Prostate gland (tissue), 2 donors: ENCODE measurements around the gene SCFD2.

Source experiments
- POLR2A ChIP-seq: fragments of 450-650 bp; IDR thresholded peaks from one replicate; pipeline ENCODE4 v1.6.1; 2016; ENCODE audit warnings: antibody characterized with exemption, mild to moderate bottlenecking
- TF ChIP-seq, protein P1 (sequence below), 4 experiments: fragments of 200-600 bp in 2 of 4; fragments of 450-650 bp in 2 of 4; sonication (generic) in 2 of 4; IDR thresholded peaks; 1 replicate in 3 of 4; 2 replicates in 1 of 4; pipeline ENCODE4 v1.5.1; 2016 to 2019; ENCODE audit warnings: antibody characterized with exemption in 4 of 4, mild to moderate bottlenecking in 2 of 4, moderate library complexity in 2 of 4

DNA sequence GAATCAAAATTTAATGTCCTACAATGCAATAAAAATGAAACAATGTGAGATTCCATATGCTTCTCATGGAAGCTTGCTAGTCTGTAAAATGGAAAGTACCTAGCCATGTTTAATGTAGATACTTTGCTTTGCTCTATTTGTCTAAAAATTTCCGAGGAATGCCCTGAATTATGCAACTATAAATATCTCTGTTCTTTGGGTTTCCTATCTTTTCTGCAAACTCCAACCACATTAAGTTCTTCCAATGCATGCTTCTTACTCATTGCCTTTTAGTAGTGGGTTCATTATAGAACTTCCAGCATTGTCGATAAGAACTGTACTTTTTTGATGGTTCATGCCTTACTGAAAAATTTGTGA, 325.4 kb downstream of the SCFD2 start:
- TF ChIP-seq, protein P1, sequence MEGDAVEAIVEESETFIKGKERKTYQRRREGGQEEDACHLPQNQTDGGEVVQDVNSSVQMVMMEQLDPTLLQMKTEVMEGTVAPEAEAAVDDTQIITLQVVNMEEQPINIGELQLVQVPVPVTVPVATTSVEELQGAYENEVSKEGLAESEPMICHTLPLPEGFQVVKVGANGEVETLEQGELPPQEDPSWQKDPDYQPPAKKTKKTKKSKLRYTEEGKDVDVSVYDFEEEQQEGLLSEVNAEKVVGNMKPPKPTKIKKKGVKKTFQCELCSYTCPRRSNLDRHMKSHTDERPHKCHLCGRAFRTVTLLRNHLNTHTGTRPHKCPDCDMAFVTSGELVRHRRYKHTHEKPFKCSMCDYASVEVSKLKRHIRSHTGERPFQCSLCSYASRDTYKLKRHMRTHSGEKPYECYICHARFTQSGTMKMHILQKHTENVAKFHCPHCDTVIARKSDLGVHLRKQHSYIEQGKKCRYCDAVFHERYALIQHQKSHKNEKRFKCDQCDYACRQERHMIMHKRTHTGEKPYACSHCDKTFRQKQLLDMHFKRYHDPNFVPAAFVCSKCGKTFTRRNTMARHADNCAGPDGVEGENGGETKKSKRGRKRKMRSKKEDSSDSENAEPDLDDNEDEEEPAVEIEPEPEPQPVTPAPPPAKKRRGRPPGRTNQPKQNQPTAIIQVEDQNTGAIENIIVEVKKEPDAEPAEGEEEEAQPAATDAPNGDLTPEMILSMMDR (IDR thresholded peaks at IDR 0.05) = no peak
- no peak for TF ChIP-seq POLR2A
